Nephron progenitor cell (in vitro differentiated cells): ENCODE results near the gene TTC39B.

Experiments used
- DNase-seq: peaks from one replicate; pipeline ENCODE4 v3.0.0; 2021
- H3K27ac Mint-ChIP-seq: 2 replicates; pipeline ENCODE4 v1.8.0; 2021; ENCODE audit warnings: mild to moderate bottlenecking, moderate library complexity, mixed read lengths
- H3K27me3 Mint-ChIP-seq: 2 replicates; pipeline ENCODE4 v1.8.0; 2021; ENCODE audit warnings: mild to moderate bottlenecking, low read depth, mixed read lengths; ENCODE audit not compliant: poor library complexity
- H3K36me3 Mint-ChIP-seq: 2 replicates; pipeline ENCODE4 v1.8.0; 2021; ENCODE audit warnings: low read depth, mixed read lengths
- H3K4me1 Mint-ChIP-seq: 2 replicates; pipeline ENCODE4 v1.8.0; 2021; ENCODE audit warnings: mixed read lengths
- H3K4me3 Mint-ChIP-seq: 2 replicates; pipeline ENCODE4 v1.8.0; 2021; ENCODE audit warnings: mild to moderate bottlenecking, moderate library complexity, mixed read lengths
- H3K9me3 Mint-ChIP-seq: 2 replicates; pipeline ENCODE4 v1.8.0; 2021; ENCODE audit warnings: mild to moderate bottlenecking, moderate library complexity, mixed read lengths
- TF ChIP-seq, protein P1 (sequence below): fragments of 200-600 bp; sonication (generic); IDR thresholded peaks from 2 replicates; pipeline ENCODE4 v1.5.0; 2021; ENCODE audit warnings: antibody characterized with exemption

TTC39B gene

GRCh38 chr9:15218994-15219393 is 88.0 kb downstream of the TTC39B start:
- Mint-ChIP-seq H3K4me3 (no peak overlapping the region), H3K27me3 (no peaks in the 10 kb centered on the region)
- TF ChIP-seq, protein P1, sequence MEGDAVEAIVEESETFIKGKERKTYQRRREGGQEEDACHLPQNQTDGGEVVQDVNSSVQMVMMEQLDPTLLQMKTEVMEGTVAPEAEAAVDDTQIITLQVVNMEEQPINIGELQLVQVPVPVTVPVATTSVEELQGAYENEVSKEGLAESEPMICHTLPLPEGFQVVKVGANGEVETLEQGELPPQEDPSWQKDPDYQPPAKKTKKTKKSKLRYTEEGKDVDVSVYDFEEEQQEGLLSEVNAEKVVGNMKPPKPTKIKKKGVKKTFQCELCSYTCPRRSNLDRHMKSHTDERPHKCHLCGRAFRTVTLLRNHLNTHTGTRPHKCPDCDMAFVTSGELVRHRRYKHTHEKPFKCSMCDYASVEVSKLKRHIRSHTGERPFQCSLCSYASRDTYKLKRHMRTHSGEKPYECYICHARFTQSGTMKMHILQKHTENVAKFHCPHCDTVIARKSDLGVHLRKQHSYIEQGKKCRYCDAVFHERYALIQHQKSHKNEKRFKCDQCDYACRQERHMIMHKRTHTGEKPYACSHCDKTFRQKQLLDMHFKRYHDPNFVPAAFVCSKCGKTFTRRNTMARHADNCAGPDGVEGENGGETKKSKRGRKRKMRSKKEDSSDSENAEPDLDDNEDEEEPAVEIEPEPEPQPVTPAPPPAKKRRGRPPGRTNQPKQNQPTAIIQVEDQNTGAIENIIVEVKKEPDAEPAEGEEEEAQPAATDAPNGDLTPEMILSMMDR: no peak

DNA sequence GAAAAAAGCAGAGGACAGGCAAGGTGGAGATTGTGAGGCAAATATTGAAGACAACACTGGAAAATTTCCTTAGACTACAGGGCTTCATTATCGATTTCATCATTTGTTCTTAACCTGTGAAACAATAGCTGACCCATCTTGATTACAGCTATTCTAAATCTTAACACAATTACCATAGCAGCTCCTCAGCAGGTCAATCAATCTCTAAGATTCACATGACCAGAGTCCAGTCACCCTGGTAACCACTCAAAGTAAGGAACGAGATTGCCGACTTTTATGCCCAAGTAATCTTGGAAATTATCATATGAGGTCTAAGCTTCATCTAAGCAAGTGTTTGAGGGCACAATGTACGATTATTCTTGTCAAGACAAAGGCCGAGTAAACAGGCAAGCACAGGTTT is 93.8 kb downstream of the TTC39B start:
- no peaks in the 10 kb centered on the region for H3K9me3 Mint-ChIP-seq
- H3K4me1 Mint-ChIP-seq: peaks cover 33% of the 10 kb centered on the region
- H3K27me3 Mint-ChIP-seq: no peaks in the 10 kb centered on the region
- no peak overlapping the region for H3K4me3 Mint-ChIP-seq
- TF ChIP-seq, protein P1: no peak
- H3K36me3 Mint-ChIP-seq: peaks cover 16% of the 10 kb centered on the region
- H3K27ac Mint-ChIP-seq: peak overlapping the region; percentile 74
- no peak for DNase-seq

More at GRCh38 chr9:15218994-15219393, 88.0 kb downstream of the TTC39B start:
- H3K36me3 Mint-ChIP-seq: peaks cover 12% of the 10 kb centered on the region
- H3K4me1 Mint-ChIP-seq: peaks cover 15% of the 10 kb centered on the region
- no peaks in the 10 kb centered on the region for H3K9me3 Mint-ChIP-seq
- no peak for DNase-seq
- no peak overlapping the region for H3K27ac Mint-ChIP-seq

- no peak for DNase-seq
- Mint-ChIP-seq H3K4me3 (no peak overlapping the region), H3K9me3 (peaks cover 4% of the 10 kb centered on the region), H3K4me1 (peaks cover 29% of the 10 kb centered on the region), H3K36me3 (peaks cover 20% of the 10 kb centered on the region), H3K27me3 (peaks cover 5% of the 10 kb centered on the region), H3K27ac (no peak overlapping the region)
- TF ChIP-seq, protein P1: peak; percentile 4
Measured at GRCh38 chr9:15211815-15212495, 95.1 kb downstream of the TTC39B start.

DNA sequence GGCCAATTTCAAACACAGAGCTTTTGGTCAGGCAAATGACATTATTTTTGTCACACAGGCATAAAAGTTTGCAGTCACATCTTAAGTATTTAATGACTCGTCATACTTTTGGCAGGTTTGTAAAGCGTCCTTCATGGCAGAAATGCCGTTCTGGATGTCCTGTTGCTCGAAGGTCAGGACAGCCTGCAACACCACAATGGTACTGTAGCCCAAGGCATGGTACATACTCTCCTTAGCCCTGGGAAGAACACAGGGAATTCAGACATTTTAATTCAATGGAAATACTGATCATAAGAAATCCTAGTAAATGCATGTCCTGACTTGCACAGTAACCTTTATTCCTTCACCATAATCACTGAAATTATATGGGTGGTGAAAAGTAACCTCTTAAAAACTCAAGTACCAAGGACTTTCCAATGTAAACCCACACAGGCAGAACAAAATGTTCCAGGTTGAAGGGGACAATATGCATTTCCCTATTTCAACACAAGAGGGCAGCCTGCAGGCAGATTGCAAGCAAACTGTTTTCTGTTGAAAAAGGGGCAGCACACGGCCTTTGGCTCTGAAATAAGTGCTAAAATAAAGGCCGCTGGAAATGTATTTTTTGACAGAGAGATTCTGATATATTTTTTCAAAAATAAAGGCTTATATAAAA is 95.7 kb downstream of the TTC39B start:
- Mint-ChIP-seq H3K9me3 (peaks cover 4% of the 10 kb centered on the region), H3K4me3 (no peak overlapping the region), H3K36me3 (peaks cover 23% of the 10 kb centered on the region), H3K27ac (no peak overlapping the region), H3K4me1 (peaks cover 29% of the 10 kb centered on the region), H3K27me3 (peaks cover 5% of the 10 kb centered on the region)
- TF ChIP-seq, protein P1: peak; percentile 93
- DNase-seq: peak; percentile 64

- Mint-ChIP-seq H3K4me3 (no peak overlapping the region), H3K4me1 (peaks cover 35% of the 10 kb centered on the region), H3K27me3 (peaks cover 5% of the 10 kb centered on the region), H3K9me3 (peaks cover 4% of the 10 kb centered on the region), H3K36me3 (peaks cover 37% of the 10 kb centered on the region), H3K27ac (peak overlapping the region; percentile 48)
- DNase-seq: no peak
- TF ChIP-seq, protein P1: no peak
Measured at GRCh38 chr9:15206903-15207696, 99.9 kb downstream of the TTC39B start.
